Retinal pigment epithelial cell (primary cell): Measurements from ENCODE around the gene ACTR3.

ENCODE experiments used
- DNase-seq: peaks from one replicate; pipeline ENCODE4 v3.0.0-alpha.2; 2010; ENCODE audit warnings: low read depth
- H3K4me3 ChIP-seq: 2 replicates; pipeline ENCODE4 v1.5.1; 2011; ENCODE audit warnings: mild to moderate bottlenecking, low read length, control low read depth, moderate library complexity
- CTCF ChIP-seq: conservative IDR thresholded peaks from 2 replicates; pipeline ENCODE4 v1.5.1; 2011; ENCODE audit warnings: low read depth, low read length, control low read depth, inconsistent platforms

ACTR3 gene

GRCh38 chr2:113981404-113982134 is 91.7 kb downstream of the ACTR3 start:
- DNase-seq: no peak
- TF ChIP-seq CTCF: no peak
- no peak overlapping the region for H3K4me3 ChIP-seq

GRCh38 chr2:113985554-113986397 is 95.9 kb downstream of the ACTR3 start:
- DNase-seq: no peak
- no peak overlapping the region for H3K4me3 ChIP-seq
- TF ChIP-seq CTCF: no peak

GRCh38 chr2:113986762-113987290 is 96.9 kb downstream of the ACTR3 start:
- no peak for TF ChIP-seq CTCF
- DNase-seq: no peak
- no peak overlapping the region for H3K4me3 ChIP-seq

- no peak overlapping the region for H3K4me3 ChIP-seq
- TF ChIP-seq CTCF: no peak
- DNase-seq: no peak
Observed at GRCh38 chr2:113992090-113992489, 102.2 kb downstream of the ACTR3 start.

GRCh38 chr2:113996671-113997594 is 107.0 kb downstream of the ACTR3 start:
- no peak for TF ChIP-seq CTCF
- no peak overlapping the region for H3K4me3 ChIP-seq
- DNase-seq: no peak

- no peak overlapping the region for H3K4me3 ChIP-seq
- DNase-seq: no peak
- TF ChIP-seq CTCF: no peak
Observed at GRCh38 chr2:114001152-114001551, 111.3 kb downstream of the ACTR3 start.
